BJ (cell line): ENCODE data around the gene MGP. TPM values are rescaled to one million over a fixed set of nuclear protein-coding genes. Genes with fewer than 3 reads are reported as not detected.

ENCODE experiments used
- CTCF ChIA-PET: fragments of 350-600 bp; formaldehyde crosslinking; extraction: SDS; loops from one replicate; lab custom pipeline; 2021; ENCODE audit warnings: antibody characterized with exemption, inconsistent platforms; lab: Yijun Ruan, JAX
- POLR2A ChIA-PET: fragments of 300-600 bp; sonication (Branson Sonifier 250); formaldehyde crosslinking; extraction: SDS; loops from one replicate; lab custom pipeline; 2021; ENCODE audit warnings: antibody characterized with exemption; lab: Charles Lee
- DNase-seq: peaks from one replicate; pipeline ENCODE4 v3.0.0-alpha.2; 2011; ENCODE audit warnings: low read depth
- H3K27me3 ChIP-seq: 2 replicates; pipeline ENCODE4 v1.6.0; 2011; ENCODE audit warnings: low read length; ENCODE audit not compliant: control insufficient read depth, insufficient read depth
- H3K36me3 ChIP-seq: 2 replicates; pipeline ENCODE4 v1.5.1; 2011; ENCODE audit warnings: low read length; ENCODE audit not compliant: control insufficient read depth, insufficient read depth
- H3K4me3 ChIP-seq: 2 replicates; pipeline ENCODE4 v1.5.1; 2011; ENCODE audit warnings: low read depth, mild to moderate bottlenecking, control low read depth, low read length
- polyA plus RNA-seq: library from polyadenylated mRNA; depleted of rRNA; stranded (reverse); fragments of >200 nt; gene quantifications from 2 replicates; pipeline ENCODE4 v1.2.3, GENCODE V29; 2011
- TF ChIP-seq, protein P1 (sequence below): IDR thresholded peaks from 2 replicates; pipeline ENCODE4 v1.5.1; 2011; ENCODE audit warnings: low read depth, mild to moderate bottlenecking, control low read depth, inconsistent platforms, low read length, moderate library complexity; ENCODE audit not compliant: insufficient read depth

The MGP gene
- polyA plus RNA-seq, 1 experiment: 116 TPM

DNA sequence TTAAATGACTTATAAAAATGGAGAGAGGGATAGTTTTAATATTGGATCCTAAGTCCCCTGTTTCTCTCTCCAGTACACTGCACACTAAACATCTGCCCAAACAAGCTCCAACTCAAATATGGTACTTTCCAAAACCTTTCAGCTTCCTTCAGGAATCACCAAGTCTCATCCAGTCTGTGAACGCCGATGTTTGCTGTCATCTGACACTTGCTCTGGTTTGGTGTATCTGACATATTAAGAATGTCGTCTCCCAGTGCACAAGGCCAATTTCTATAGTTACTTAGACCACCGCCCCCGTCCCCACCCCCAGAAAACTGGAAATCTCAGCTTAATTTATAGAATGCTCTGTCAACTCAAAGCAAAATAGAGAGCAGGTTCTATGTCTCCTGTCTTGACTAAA lies 5.0 kb upstream of the MGP start:
- ChIA-PET CTCF (interaction anchor here (1.9 kb wide), 1 partner anchor 44 kb away, joined by 9 read pairs; no protein-coding TSS in a partner anchor), POLR2A (no interaction called here)
- DNase-seq: no peak
- peaks cover 3% of the 10 kb centered on the region; the same call in 1 of the 2 replicates for H3K27me3 ChIP-seq
- TF ChIP-seq, protein P1, sequence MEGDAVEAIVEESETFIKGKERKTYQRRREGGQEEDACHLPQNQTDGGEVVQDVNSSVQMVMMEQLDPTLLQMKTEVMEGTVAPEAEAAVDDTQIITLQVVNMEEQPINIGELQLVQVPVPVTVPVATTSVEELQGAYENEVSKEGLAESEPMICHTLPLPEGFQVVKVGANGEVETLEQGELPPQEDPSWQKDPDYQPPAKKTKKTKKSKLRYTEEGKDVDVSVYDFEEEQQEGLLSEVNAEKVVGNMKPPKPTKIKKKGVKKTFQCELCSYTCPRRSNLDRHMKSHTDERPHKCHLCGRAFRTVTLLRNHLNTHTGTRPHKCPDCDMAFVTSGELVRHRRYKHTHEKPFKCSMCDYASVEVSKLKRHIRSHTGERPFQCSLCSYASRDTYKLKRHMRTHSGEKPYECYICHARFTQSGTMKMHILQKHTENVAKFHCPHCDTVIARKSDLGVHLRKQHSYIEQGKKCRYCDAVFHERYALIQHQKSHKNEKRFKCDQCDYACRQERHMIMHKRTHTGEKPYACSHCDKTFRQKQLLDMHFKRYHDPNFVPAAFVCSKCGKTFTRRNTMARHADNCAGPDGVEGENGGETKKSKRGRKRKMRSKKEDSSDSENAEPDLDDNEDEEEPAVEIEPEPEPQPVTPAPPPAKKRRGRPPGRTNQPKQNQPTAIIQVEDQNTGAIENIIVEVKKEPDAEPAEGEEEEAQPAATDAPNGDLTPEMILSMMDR: no peak
- H3K4me3 ChIP-seq: no peak overlapping the region
- no peaks in the 10 kb centered on the region for H3K36me3 ChIP-seq

DNA sequence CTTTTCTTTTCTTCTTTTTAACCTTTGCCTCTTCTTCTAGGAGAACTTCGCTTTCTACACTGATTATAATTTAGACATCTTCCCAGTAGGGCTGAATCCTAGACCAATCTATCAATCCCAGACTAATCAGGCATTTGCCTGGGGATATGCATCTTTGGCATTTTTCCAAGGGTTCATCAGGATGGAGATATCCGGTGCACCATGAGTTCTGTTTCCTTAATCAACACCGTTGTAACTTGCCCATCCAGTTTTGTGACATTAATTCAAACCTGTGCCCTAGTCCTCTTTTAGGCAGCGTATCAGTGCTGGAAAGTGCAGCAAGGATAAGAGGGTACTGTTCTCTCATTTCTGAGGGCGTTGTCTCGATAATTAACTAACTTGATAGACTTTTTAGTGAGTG lies 617 bp upstream of the MGP start:
- H3K4me3 ChIP-seq: no peak overlapping the region
- no peak for DNase-seq
- H3K36me3 ChIP-seq: no peaks in the 10 kb centered on the region
- H3K27me3 ChIP-seq: peaks cover 3% of the 10 kb centered on the region; the same call in 1 of the 2 replicates
- CTCF ChIA-PET: no interaction called here
- TF ChIP-seq, protein P1: no peak
- POLR2A ChIA-PET: no interaction called here

DNA sequence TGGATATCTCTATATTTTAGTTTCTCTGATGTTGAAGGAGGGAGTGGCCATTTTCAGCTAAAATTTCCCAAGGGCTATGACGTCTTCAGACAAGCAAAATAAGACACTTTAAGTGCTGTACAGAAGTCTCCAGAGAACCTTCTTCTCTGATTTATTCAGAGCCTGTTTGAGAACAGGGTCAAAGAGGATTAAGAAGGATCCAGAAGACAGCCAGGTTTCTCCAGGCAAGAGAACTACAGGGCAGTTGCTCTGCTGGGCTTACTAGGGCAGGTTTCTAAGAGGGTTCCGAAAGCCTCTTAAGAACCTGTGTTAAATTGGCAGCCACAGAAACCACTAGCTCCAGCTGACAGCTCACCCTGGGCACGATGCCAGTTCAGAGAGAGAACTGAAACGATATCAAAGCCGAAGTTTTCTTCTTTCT lies 1.2 kb downstream of the MGP start:
- Histone ChIP-seq H3K4me3 (peak overlapping the region; percentile 13; the same call in 1 of the 2 replicates), H3K27me3 (0 out of 2 replicates have a peak, but pooled peaks cover 2% of the 10 kb centered on the region), H3K36me3 (no peaks in the 10 kb centered on the region)
- peak; percentile 54 for DNase-seq
- ChIA-PET POLR2A (no interaction called here), CTCF (interaction anchor here (1.9 kb wide), 1 partner anchor 11 kb away, joined by 4 read pairs; no protein-coding TSS in a partner anchor)
- TF ChIP-seq, protein P1: no peak

DNA sequence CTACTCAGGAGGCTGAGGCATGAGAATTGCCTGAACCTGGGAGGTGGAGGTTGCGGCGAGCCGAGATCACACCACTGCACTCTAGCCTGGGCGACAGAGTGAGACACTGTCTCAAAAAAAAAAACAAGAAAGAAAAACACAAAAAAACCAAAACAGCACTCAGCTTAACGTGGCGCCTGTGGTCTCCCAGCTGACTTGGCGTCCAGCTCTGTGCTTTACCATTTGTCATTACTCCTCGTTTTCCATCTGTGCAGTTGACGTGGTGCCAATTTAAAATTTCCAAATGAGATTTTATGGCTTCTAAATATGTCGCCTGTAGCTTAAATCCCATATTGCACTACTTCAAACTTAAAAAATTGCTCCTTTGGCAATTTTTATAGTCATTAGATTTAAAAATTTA lies 2.0 kb downstream of the MGP start:
- ChIA-PET POLR2A (no interaction called here), CTCF (interaction anchor here (1.9 kb wide), 1 partner anchor 10 kb away, joined by 4 read pairs; no protein-coding TSS in a partner anchor)
- Histone ChIP-seq H3K4me3 (no peak overlapping the region), H3K27me3 (0 out of 2 replicates have a peak, but pooled peaks cover 2% of the 10 kb centered on the region), H3K36me3 (no peaks in the 10 kb centered on the region)
- DNase-seq: no peak
- TF ChIP-seq, protein P1: no peak

DNA sequence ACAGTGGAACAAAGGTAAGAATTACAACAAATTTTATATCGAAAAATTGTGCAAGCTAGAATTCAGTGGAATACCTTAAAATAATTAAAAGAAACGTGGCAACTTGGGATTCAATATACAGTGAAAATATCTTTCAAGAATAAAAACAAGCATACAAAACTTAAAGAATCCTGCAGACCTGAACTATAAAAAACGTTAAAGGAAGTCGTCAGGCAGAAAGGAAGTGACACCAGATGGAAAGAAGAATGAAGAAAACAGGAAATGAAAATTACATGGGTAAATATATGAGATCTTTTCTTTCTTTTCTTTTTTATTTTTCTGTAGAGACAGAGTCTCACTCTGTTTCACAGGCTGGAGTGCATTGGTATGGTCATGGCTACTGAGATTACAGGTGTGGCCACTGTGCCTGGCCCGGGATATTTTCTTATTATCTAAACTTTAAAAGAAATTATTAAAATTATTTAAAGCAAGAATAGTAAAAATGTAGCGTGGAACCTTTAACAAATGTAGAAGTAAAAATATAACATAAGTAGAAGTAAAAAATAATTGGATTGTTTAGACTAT lies 4.7 kb downstream of the MGP start:
- Histone ChIP-seq H3K27me3 (0 out of 2 replicates have a peak, but pooled peaks cover 2% of the 10 kb centered on the region), H3K4me3 (no peak overlapping the region), H3K36me3 (no peaks in the 10 kb centered on the region)
- ChIA-PET POLR2A (no interaction called here), CTCF (no interaction called here)
- DNase-seq: no peak
- TF ChIP-seq, protein P1: no peak
